Raji (cell line): ENCODE results near the gene RSAD1.

Source experiments
- POLR2A ChIP-seq: IDR thresholded peaks from 2 replicates; pipeline ENCODE4 v1.6.1; 2011; ENCODE audit warnings: low read depth, low read length, control low read depth; ENCODE audit not compliant: insufficient read depth

RSAD1 gene

GRCh38 chr17:50517011-50517410 lies 38.4 kb downstream of the RSAD1 start:
- TF ChIP-seq POLR2A, result no peak

- no peak for TF ChIP-seq POLR2A
Measured at GRCh38 chr17:50517504-50518383, 39.1 kb downstream of the RSAD1 start.

- no peak for TF ChIP-seq POLR2A
Measured at GRCh38 chr17:50518384-50519023, 39.8 kb downstream of the RSAD1 start.

DNA sequence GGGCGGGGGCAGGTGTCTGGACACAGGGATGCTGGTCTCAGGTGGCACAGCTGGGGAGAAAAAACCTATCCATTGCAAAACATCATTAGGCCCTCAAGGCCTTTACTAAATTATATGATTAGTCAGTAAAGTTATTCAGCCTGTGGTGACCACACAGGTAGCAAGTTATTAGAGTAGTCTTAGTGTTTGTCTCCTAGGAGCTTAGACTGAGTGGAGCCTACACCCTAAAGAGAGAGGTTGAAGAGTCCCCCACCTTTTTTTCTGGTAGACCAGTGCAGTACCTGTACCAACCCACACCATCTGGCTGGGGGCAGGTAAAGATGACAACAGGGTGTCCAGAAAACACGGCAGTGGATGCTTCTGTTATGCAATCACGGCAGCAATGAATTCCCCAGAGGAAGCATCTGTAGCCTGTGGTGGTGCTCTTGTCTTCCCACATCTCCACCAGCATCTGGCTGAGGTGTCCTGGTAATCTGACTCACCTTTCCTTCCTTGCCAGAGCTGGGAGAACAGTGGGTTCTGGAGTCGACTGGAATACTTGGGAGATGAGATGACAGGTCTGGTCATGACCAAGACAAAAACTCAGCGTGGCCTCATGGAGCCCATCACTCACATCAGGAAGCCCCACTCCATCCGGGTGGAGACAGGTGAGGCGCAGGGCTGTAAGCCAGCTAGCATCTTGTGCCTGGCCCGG lies 40.6 kb downstream of the RSAD1 start:
- TF ChIP-seq POLR2A, result no peak

DNA sequence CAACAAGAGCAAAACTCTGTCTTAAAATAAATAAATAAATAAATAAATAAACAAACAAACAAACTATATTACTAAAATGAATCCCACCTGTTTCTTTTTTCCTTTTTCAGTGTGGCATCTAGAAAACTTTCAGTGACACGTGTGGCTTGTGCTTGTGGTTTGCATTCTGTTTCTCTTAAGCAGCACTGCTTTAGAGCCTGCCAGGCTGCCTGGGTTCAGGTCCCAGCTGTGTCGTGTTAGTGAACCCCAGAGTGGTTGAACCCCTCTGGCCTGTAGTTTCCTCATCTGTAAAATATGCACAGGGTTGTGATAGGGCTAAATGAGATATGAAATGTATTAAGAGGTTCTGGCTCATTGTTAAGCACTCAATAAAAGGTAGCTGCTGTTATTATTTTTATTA lies 41.8 kb downstream of the RSAD1 start:
- TF ChIP-seq POLR2A, result no peak

GRCh38 chr17:50521514-50521913 lies 42.9 kb downstream of the RSAD1 start:
- no peak for TF ChIP-seq POLR2A

DNA sequence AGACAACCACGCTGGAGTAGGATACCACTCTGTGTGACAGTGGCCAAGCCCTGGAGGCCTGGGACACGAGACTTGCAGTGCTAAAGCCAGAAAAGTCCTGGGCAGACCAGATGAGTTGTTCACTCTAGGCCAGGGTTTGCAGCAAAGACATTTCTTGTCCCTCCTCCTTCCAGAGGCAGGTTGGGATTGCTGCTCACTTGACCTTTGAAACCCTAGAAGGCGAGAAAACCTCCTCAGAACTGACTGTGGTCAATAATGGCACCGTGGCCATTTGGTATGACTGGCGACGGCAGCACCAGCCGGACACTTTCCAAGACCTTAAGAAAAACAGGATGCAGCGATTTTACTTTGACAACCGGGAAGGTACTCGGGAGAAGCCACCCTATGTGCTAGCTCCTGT lies 44.1 kb downstream of the RSAD1 start:
- no peak for TF ChIP-seq POLR2A

DNA sequence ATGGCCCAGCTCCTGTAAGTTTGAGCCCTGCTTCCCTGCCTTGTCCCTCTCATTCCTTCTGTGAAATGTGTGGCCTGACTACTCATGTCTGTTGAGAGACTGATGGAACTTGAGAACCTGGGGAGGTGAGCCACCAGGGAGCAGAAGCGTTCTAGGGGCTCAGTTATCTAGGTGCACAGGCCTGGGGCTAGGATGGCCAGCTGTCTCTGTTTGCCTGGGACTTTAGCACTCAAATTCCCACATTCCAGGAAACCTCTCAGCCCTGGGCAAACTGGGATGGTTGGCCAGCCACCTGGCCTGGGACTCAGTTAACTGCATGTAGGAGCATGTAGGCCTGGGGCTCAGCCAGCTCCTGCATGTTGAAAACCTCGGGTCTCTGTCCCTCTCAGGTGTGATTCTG lies 44.5 kb downstream of the RSAD1 start:
- TF ChIP-seq POLR2A, result no peak

DNA sequence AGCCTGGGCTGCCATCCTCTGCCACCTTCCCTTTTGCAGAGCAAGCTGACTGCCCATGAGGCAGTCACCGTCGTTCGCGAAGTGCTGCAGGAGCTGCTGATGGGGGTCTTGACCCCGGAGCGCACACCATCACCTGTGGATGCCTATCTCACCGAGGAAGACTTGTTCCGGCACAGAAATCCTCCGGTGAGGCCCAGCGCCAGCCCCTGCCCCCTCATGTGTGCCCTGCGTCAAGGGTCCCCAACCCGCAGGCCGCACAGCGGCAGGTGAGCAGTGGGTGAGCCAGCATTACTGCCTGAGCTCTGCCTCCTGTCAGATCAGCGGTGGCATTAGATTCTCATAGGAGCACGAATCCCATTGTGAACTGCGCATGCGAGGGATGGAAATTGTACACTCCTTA lies 46.2 kb downstream of the RSAD1 start:
- no peak for TF ChIP-seq POLR2A

GRCh38 chr17:50527155-50527762 lies 48.6 kb downstream of the RSAD1 start:
- TF ChIP-seq POLR2A, result no peak

GRCh38 chr17:50527949-50528474 lies 49.4 kb downstream of the RSAD1 start:
- TF ChIP-seq POLR2A, result no peak

- no peak for TF ChIP-seq POLR2A
Measured at GRCh38 chr17:50529849-50530248, 51.2 kb downstream of the RSAD1 start.

DNA sequence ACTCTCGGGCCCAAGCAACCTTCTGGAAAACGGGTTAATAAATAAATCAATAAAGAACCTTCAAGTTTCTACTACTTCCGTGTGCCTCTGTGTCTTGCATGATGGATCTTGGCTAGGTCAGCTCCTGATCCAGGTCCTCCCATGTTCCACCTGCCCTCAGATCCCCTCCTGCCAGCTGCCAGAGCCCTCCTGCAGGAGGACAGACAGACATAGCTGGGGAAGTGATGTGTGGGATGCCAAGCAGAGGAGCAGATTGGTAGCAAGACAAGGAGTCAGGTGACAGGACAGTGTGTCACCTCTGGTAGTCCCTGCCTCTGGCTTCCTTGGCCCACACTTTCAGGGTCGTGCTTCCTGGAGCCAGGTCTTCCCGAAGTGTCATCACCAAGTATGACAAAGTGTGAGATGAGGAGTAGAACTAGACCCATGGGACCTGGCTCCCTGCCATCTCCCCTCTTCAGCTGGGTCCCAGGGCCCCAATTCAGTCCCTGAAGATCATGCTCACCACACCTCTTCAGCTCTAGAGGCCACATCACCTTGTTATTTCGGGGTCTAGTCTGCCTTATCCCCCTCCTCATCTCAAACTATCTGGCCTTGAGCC lies 52.9 kb downstream of the RSAD1 start:
- no peak for TF ChIP-seq POLR2A

DNA sequence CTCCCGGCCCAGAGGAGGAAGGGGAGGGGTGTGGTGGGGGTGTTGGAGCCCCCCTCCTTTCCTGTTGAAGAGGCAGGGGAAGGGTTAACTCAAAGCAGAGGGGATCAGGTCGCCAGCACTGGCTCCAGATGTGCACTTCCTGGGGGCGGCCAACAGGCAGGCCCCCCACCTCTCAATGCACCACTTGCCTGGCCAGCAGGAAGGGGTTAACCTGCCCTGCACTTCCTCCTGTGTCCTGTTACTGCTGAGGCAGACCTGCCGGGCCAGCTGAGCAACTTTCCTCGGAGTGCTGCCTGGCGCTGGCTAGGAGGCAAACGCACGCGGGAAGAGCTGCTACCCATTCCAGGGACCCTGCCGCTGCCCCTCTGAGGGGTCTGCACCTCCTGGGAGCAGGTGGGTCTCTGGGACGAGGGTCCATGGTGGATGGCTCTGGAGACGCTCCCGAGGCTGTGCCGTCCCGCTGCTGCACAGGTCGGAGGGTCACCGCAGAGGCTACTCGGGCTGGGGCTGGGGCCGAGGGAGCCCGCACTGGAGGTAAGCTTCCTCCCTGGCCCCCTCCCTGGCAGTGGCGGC lies 53.9 kb downstream of the RSAD1 start, which contains the start of gene EPN3:
TSS of gene EPN3 (plus strand) at position 284 of the 573 bp plus-strand sequence. CDS start 3,822 bp downstream, outside the sequence.
- no peak for TF ChIP-seq POLR2A

GRCh38 chr17:50533185-50533584 lies 54.5 kb downstream of the RSAD1 start:
- TF ChIP-seq POLR2A, result no peak

DNA sequence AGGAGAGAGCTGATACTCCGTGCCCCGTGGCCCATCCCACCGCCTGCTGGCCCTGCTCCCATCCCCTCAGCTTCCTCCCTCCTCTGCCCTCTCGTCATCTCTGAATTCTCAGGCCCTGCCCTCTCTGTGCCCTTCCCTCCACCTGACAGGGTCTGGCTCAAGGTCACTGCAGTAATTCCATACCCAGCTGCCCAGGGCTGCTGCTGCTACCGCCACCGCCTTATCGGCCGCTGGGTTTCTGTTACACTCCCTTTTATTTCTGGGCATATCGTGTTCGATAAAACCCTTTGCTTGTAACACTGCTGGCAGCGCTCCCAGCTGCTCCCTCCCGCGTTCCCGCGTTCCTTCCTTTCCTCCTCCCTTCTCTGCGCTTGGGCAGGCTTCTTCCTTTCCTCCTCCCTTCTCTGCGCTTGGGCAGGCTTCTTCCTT lies 55.1 kb downstream of the RSAD1 start:
- no peak for TF ChIP-seq POLR2A
